Stimulated activated CD4-positive, alpha-beta T cell treated with anti-CD3 and anti-CD28 coated beads, TNF-alpha, amount 100 ng/mL, for 1 hour (primary cell): ENCODE data around the gene FOXN4.
"Not testable (repeated sequence)": the region's sequence is repeated elsewhere in the genome, so short reads cannot be mapped to it uniquely, and the experiment has no call there.

Source experiments
- DNase-seq, 3 donors: peaks; one replicate each; pipeline ENCODE4 v3.0.0-alpha.2; 2020; ENCODE audit warnings: low read depth in 3 of 3, low spot score in 1 of 3

The FOXN4 gene

GRCh38 chr12:109308534-109309380, at the start of gene FOXN4:
Gene FOXN4 (minus strand): TSS chr12:109309284. CDS start chr12:109308321, 963 bp downstream.
- no peak for DNase-seq

- no peak for DNase-seq
Measured at GRCh38 chr12:109358154-109358869, 49.2 kb upstream of the FOXN4 start.

DNA sequence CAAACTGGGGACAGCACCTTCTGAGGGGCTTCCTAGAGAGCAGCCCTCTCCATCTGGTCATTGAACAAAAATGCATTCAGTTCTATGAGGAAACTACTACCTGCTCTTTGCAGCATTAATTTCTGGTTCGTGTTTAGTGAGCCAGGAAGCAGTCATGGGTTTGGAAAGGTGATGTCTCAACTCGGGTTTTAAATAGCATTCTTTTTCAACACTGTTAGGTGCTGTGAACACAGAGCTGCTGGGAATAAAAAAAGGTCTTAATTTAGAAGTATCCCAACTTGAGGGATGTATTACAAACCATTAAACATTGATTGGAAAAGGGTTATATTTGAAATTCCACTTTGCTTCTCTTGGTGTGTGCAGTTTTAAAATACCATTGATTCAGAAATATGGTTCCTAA, 47.9 kb upstream of the FOXN4 start:
- DNase-seq: no peak

GRCh38 chr12:109356577-109356976, 47.5 kb upstream of the FOXN4 start:
- DNase-seq: no peak

GRCh38 chr12:109352184-109352583, 43.1 kb upstream of the FOXN4 start:
- no peak for DNase-seq

DNA sequence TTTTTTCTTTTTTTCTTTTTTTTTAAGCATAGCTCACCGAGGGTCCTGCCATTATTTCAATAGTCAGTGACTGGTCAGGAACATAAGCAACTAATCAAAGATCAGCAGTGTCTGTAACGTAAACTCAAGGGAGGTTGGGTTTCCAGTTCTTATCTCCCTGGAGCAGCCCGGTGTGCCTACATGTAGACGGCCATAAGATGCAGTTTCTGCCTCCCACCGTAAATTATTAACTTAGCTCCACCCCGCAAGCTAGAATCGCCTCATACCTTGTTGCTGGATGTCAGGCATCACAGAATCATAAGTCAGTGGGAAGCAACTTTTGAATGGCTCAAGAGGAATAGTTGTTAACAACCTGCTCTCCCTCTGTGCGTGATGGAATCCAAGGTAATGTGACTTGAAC, 38.5 kb upstream of the FOXN4 start, which contains the start of gene MYO1H:
Gene MYO1H (plus strand): TSS at position 312 of the 400 bp plus-strand sequence. CDS start 61 bp downstream, at position 373.
- DNase-seq: no peak

GRCh38 chr12:109346920-109347319, 37.8 kb upstream of the FOXN4 start:
- DNase-seq: no peak

DNA sequence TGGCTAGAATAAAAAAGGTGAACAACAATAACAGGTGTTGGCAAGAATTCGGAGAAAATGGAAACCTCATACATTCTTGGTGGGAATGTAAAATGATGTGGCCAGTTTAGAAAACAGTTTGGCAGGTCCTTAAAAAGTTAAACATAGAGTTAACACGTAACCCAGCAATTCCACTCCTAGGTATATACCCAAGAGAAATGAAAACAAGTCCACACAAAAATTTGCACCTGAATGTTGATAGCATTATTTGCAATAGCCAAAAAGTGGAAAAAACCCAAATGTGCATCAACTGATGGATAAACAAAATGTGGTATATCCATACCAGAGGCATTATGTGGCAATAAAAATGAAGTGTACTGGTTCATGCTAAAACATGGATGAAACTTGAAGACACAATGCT, 36.3 kb upstream of the FOXN4 start:
- no peak for DNase-seq

DNA sequence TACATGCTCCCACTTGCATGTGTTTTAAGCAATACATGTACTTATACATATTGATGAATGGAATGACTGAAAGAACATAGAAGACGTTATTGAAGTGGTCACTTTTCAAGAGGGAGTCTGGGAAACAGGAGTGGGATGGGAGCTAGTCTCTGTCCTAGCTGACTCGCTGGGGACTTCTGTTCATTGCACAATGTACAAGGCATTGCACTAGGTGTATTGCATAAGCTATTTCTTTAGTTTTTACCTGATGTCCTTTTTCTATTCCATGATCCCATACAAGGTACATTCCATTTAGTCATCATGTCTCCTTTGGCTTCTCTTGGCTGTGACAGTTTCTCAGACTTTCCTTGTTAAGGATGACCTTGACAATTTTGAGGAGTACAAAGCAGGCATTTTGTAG, 34.6 kb upstream of the FOXN4 start:
- DNase-seq: no peak

GRCh38 chr12:109336593-109336992, 27.5 kb upstream of the FOXN4 start:
- DNase-seq: no peak

DNA sequence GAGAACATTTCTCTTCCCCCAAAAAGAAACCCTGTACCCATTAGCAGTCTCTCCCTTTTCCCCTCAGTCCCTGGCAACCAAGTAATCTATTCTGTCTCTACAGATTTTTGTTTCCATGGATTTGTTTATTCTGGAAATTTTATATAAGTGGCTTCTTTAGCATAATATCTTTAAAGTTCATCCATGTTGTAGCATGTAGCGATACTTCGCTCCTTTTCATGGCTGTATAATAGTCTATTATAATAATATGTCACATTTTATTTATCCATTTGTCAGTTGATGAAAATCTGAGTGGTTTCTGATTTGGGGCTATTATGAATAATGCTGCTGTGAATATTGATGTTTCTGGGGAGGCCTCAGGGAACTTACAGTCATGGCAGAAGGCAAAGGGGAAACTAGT, 25.8 kb upstream of the FOXN4 start:
- no peak for DNase-seq

DNA sequence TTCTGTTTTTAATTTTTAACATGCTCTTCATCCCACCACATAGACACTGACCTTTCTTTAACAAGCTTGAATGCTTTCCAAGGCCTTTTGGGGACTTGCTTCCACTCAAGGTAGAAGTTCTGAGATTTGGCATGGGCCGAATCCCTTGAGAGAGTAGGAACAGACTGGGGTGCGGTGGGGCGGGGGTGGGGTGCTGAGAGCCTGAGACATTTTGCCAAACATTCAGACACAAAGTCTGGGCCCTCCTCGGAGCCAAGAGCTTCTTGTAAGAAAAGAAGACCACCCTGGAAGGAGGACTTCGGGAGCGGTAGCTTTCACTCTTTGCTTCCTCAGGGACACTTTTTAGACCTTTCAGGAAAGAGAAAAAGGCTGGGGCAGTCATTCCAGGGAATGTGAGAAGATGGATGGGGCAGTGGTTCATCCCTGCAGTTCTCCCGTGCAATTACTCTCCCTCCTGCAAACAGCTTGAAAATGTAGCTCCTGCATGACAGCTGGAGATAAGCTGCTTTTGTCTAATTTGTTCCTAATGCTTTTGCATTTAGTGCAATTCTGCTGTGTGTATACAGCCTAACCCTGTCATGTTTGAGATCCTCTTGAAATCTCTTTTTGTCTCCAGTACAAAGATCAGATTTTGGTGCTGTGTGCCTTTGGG, 22.3 kb upstream of the FOXN4 start:
- no peak for DNase-seq

- DNase-seq: no peak
Measured at GRCh38 chr12:109330282-109331230, 21.5 kb upstream of the FOXN4 start.

GRCh38 chr12:109329686-109330085, 20.6 kb upstream of the FOXN4 start:
- no peak for DNase-seq

GRCh38 chr12:109329003-109329402, 19.9 kb upstream of the FOXN4 start:
- no peak for DNase-seq

DNA sequence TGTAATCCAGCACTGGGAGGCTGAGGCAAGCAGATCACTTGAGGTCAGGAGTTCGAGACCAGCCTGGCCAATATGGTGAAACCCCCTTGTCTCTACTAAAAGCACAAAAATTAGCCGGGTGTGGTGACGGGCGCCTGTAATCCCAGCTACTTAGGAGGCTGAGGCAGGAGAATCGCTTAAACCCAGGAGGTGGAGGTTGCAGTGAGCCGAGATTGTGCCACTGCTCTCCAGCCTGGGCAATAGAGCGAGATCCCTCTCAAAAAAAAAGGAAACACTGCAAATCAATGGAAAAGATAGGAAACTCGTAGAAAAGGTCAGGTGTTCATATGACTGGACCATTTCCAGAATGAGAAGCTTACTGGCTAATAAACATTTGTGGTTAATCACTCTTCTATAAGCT, 12.2 kb upstream of the FOXN4 start:
- DNase-seq: not testable (repeated sequence)

GRCh38 chr12:109310247-109311125, 1.4 kb upstream of the FOXN4 start:
- no peak for DNase-seq

DNA sequence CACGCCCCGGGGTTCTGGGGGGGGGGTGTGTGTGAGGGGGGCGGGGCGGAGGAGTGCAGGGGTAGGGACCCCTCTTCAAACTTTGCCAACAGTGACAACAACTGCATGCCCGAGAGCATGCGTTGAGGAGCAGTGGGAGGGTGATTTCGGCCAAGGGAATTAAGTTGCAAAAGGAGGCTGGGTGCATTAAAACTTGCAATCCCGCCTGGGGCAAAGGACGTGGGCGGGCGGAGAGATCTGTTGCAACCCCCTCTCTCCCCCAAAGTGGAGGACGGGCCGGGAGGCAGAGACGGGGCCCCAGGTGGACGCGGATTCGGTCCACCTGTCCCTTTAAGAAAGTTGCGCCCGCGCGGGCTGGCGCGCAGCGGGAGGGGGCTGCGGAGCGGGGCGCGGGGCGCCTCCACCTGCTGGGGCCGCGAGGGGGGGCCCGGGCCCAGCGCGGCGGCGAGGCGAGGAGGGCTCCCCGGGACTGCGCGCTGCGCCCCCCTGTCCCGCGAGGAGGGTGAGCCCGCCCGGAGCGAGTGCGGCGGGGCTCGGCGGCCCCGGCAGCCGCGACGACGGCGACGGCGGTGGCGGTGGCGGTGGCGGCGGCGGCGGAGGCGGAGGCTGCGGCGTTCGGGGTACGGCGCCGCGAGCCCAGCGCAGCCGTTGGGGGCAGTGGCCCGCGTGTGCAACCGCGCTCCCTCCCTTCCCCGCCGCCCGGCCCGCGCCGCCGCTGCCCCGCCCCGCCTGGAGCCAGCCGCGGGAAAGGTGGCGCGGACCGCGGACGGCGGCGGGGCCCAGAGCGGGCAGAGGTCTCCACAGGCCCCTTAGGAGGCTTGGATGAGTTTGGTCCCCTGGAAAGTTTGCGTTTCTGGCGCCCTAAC, 530 bp upstream of the FOXN4 start:
- no peak for DNase-seq

DNA sequence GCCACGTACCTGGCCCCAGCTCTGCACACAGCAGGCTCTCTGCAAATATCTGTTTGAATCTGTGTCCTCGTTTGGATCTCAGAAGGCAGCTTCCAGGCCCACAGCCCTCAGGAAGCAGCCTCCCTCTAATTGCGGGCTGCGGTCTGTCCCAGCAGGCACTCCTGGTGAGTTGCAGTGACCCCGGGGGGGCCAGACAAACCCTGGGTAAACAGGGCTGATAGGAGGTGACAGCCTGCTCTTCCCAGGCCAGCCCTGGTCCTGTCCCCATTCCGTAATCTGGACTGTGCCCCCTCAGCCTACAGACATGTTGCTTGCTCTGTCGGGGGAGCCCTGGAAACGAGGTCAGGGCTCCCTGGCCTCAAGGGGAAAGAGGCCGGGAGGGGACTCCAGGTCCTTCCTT, 2.0 kb downstream of the FOXN4 start:
- DNase-seq: no peak
